Right renal pelvis (tissue), 4 donors: ENCODE data around the gene CBFA2T3. TPM values are rescaled to one million over a fixed set of nuclear protein-coding genes. Genes with fewer than 3 reads are reported as not detected.
"Not testable (repeated sequence)": the region's sequence is repeated elsewhere in the genome, so short reads cannot be mapped to it uniquely, and the experiment has no call there.

ENCODE experiments used
- DNase-seq, 4 donors: peaks; one replicate each; pipeline ENCODE4 v3.0.0-alpha.2; 2013; ENCODE audit warnings: low read depth in 4 of 4, low spot score in 3 of 4, missing footprints in 1 of 4
- polyA plus RNA-seq, 4 donors: library from polyadenylated mRNA; unstranded; fragments of 120-200 nt; gene quantifications; one replicate each; pipeline ENCODE4 v1.2.1, GENCODE V29; 2013; ENCODE audit not compliant: insufficient read length in 4 of 4

The CBFA2T3 gene
- polyA plus RNA-seq, 4 donors = 2.4 to 3.3 (median 2.8) TPM

- DNase-seq = no peak
Measured at GRCh38 chr16:89013692-89014402, 36.8 kb upstream of the CBFA2T3 start.

GRCh38 chr16:89013111-89013510 is 36.1 kb upstream of the CBFA2T3 start:
- DNase-seq = no peak

- no peak for DNase-seq
Measured at GRCh38 chr16:89012622-89012995, 35.6 kb upstream of the CBFA2T3 start.

- DNase-seq = no peak
Measured at GRCh38 chr16:89011909-89012621, 35.1 kb upstream of the CBFA2T3 start.

- DNase-seq = no peak
Measured at GRCh38 chr16:89010210-89010925, 33.4 kb upstream of the CBFA2T3 start.

GRCh38 chr16:89009343-89010209 is 32.6 kb upstream of the CBFA2T3 start:
- peak in 2 of 4 donors; percentile 28 to 32 for DNase-seq

GRCh38 chr16:89008796-89009195 is 31.8 kb upstream of the CBFA2T3 start:
- not testable (repeated sequence) for DNase-seq

GRCh38 chr16:89007371-89008249 is 30.6 kb upstream of the CBFA2T3 start:
- DNase-seq = no peak

GRCh38 chr16:89006036-89006752 is 29.2 kb upstream of the CBFA2T3 start:
- no peak for DNase-seq

- DNase-seq = no peak
Measured at GRCh38 chr16:89005201-89006035, 28.4 kb upstream of the CBFA2T3 start.

GRCh38 chr16:89004209-89004831 is 27.3 kb upstream of the CBFA2T3 start:
- DNase-seq = no peak

GRCh38 chr16:89003831-89004208 is 26.8 kb upstream of the CBFA2T3 start:
- DNase-seq = no peak

- no peak for DNase-seq
Measured at GRCh38 chr16:89002851-89003830, 26.1 kb upstream of the CBFA2T3 start.

GRCh38 chr16:89002081-89002480 is 25.1 kb upstream of the CBFA2T3 start:
- DNase-seq = not testable (repeated sequence)

- DNase-seq = no peak
Measured at GRCh38 chr16:89001117-89002027, 24.4 kb upstream of the CBFA2T3 start.
